Panc1 (cell line): ENCODE measurements around the gene CDH8. TPM values are rescaled to one million over a fixed set of nuclear protein-coding genes. Genes with fewer than 3 reads are reported as not detected.

Experiments used
- ATAC-seq: fragments of 200-7000 bp; cut with Tn5 transposase; 2 replicates; pipeline ENCODE4 v1.9.1; 2020; ENCODE audit warnings: mild to moderate bottlenecking, moderate library complexity
- BruUV-seq: library from RNA; stranded (reverse); fragments of 400-500 nt; replicated peaks from 2 replicates; lab custom pipeline; 2021; lab: Mats Ljungman, UMichigan
- CTCF ChIA-PET: fragments of 300-600 bp; sonication (Branson Sonifier 250); formaldehyde crosslinking; loops from one replicate; lab custom pipeline; 2022; ENCODE audit warnings: antibody characterized with exemption; lab: Charles Lee
- POLR2A ChIA-PET: fragments of 300-600 bp; sonication (Branson Sonifier 250); formaldehyde crosslinking; loops from one replicate; lab custom pipeline; 2022; ENCODE audit warnings: antibody characterized with exemption; lab: Charles Lee
- DNase-seq: peaks from one replicate; pipeline ENCODE4 v3.0.0-alpha.2; 2010; ENCODE audit warnings: low read depth, low spot score
- H3K27ac ChIP-seq: 2 replicates; pipeline ENCODE4 v1.5.1; 2011; ENCODE audit warnings: mild to moderate bottlenecking, low read length, inconsistent platforms
- H3K27me3 ChIP-seq: fragments of 200-500 bp; sonication (Bioruptor generic); 2 replicates; pipeline ENCODE4 v1.6.0; 2014; ENCODE audit warnings: low read length, inconsistent platforms; ENCODE audit not compliant: control insufficient read depth, insufficient read depth
- H3K36me3 ChIP-seq: fragments of 200-500 bp; sonication (Bioruptor generic); 2 replicates; pipeline ENCODE4 v1.5.1; 2014; ENCODE audit warnings: inconsistent platforms, mild to moderate bottlenecking, low read length, moderate library complexity; ENCODE audit not compliant: control insufficient read depth, insufficient read depth
- H3K4me1 ChIP-seq: 2 replicates; pipeline ENCODE4 v1.5.1; 2011; ENCODE audit warnings: inconsistent platforms, mild to moderate bottlenecking, low read length, moderate library complexity; ENCODE audit not compliant: control insufficient read depth, insufficient read depth
- H3K4me3 ChIP-seq, 2 experiments: 2 replicates each; pipeline ENCODE4 v1.5.1; 2011 to 2012; ENCODE audit warnings: low read depth in 2 of 2, low read length in 2 of 2, mild to moderate bottlenecking in 2 of 2, inconsistent platforms in 1 of 2, moderate library complexity in 1 of 2
- H3K9me3 ChIP-seq: fragments of 200-500 bp; sonication (Bioruptor generic); 2 replicates; pipeline ENCODE4 v1.5.1; 2014; ENCODE audit warnings: low read depth, mild to moderate bottlenecking, inconsistent platforms, low read length, moderate library complexity; ENCODE audit not compliant: control insufficient read depth, insufficient read depth
- POLR2AphosphoS5 ChIP-seq: IDR thresholded peaks from 2 replicates; pipeline ENCODE4 v1.6.1; 2012; ENCODE audit warnings: mild to moderate bottlenecking, low read depth, low read length, moderate library complexity
- REST ChIP-seq, 2 experiments: IDR thresholded peaks; 2 replicates each; pipeline ENCODE4 v1.6.1; 2011 to 2012; ENCODE audit warnings: low read depth in 2 of 2, control low read depth in 1 of 2, low read length in 1 of 2, mild to moderate bottlenecking in 1 of 2, moderate library complexity in 1 of 2; ENCODE audit not compliant: insufficient read depth in 1 of 2
- SIN3A ChIP-seq: IDR thresholded peaks from 2 replicates; pipeline ENCODE4 v1.6.1; 2012; ENCODE audit warnings: low read depth, mild to moderate bottlenecking, low read length, moderate library complexity, borderline replicate concordance; ENCODE audit not compliant: insufficient read depth
- TCF7L2 ChIP-seq: IDR thresholded peaks from 2 replicates; pipeline ENCODE4 v1.6.1; 2011; ENCODE audit warnings: mild to moderate bottlenecking, low read depth, low read length, inconsistent platforms
- in situ Hi-C: cut with HindIII; loops from 2 replicates; pipeline ENCODE4 v1.10.0; 2016; ENCODE audit warnings: low sequenced_read_pairs, low pct_unique_long_range_greater_than_20kb
- intact Hi-C: fragments of 100-400 bp; cut with micrococcal nuclease; formaldehyde crosslinking; loops from one replicate; pipeline ENCODE4 v1.10.0; 2022; ENCODE audit not compliant: unreplicated experiment
- total RNA-seq: library from RNA; stranded (reverse); gene quantifications from one replicate; pipeline ENCODE4 v1.2.1, GENCODE V29; 2021; ENCODE audit not compliant: unreplicated experiment
- TF ChIP-seq, protein P1 (sequence below): fragments of 450-650 bp; IDR thresholded peaks from 2 replicates; pipeline ENCODE4 v1.5.1; 2017; ENCODE audit warnings: mild to moderate bottlenecking

CDH8 gene
- total RNA-seq, 1 experiment from 2014 or later = 0.21 TPM

GRCh38 chr16:62060089-62060488 is 23.9 kb upstream of the CDH8 start:
- no peak for DNase-seq
- ChIA-PET CTCF (no interaction called here), POLR2A (no interaction called here)
- H3K4me1 ChIP-seq = no peaks in the 10 kb centered on the region
- H3K36me3 ChIP-seq = no peaks in the 10 kb centered on the region
- no peak for ATAC-seq
- H3K4me3 ChIP-seq = no peak overlapping the region
- BruUV-seq = no TSS peak
- TF ChIP-seq SIN3A = no peak
- no peak for TF ChIP-seq TCF7L2
- TF ChIP-seq, protein P1, sequence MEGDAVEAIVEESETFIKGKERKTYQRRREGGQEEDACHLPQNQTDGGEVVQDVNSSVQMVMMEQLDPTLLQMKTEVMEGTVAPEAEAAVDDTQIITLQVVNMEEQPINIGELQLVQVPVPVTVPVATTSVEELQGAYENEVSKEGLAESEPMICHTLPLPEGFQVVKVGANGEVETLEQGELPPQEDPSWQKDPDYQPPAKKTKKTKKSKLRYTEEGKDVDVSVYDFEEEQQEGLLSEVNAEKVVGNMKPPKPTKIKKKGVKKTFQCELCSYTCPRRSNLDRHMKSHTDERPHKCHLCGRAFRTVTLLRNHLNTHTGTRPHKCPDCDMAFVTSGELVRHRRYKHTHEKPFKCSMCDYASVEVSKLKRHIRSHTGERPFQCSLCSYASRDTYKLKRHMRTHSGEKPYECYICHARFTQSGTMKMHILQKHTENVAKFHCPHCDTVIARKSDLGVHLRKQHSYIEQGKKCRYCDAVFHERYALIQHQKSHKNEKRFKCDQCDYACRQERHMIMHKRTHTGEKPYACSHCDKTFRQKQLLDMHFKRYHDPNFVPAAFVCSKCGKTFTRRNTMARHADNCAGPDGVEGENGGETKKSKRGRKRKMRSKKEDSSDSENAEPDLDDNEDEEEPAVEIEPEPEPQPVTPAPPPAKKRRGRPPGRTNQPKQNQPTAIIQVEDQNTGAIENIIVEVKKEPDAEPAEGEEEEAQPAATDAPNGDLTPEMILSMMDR = no peak
- TF ChIP-seq POLR2AphosphoS5 = no peak
- no peak for TF ChIP-seq REST (IDR thresholded peaks at IDR 0.05; ENCODE audit: insufficient read depth in 1 of 2, low read depth in 2 of 2, low read length in 1 of 2)
- H3K9me3 ChIP-seq = no peaks in the 10 kb centered on the region
- in situ Hi-C loops (no loop called here), intact Hi-C loops (no loop called here)
- H3K27ac ChIP-seq = no peak overlapping the region
- no peaks in the 10 kb centered on the region for H3K27me3 ChIP-seq

DNA sequence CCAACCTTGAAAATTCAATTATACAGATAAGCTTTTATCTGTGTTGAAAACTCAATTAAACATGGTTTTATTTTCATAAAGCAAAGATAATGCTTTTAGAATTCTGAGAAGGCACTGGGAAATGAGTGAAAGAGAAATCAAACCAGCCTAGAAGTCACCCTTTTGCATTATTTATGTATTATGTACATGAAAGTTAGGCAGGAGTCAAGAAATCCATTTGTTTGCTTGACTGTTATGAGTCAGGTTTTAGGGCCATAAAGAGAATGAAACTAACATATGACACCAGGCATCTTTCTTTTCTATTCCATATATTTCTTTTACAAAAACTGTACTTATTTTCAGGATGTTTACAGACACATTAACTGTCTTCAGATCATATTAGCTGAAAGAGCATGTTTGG is 23.3 kb upstream of the CDH8 start:
- POLR2A ChIA-PET = no interaction called here
- H3K27ac ChIP-seq = no peak overlapping the region
- no peak for TF ChIP-seq POLR2AphosphoS5
- no peak for TF ChIP-seq SIN3A
- TF ChIP-seq REST (IDR thresholded peaks at IDR 0.05; ENCODE audit: insufficient read depth in 1 of 2, low read depth in 2 of 2, low read length in 1 of 2) = no peak
- no peaks in the 10 kb centered on the region for H3K4me1 ChIP-seq
- BruUV-seq = no TSS peak
- H3K36me3 ChIP-seq = no peaks in the 10 kb centered on the region
- H3K27me3 ChIP-seq = no peaks in the 10 kb centered on the region
- H3K9me3 ChIP-seq = no peaks in the 10 kb centered on the region
- H3K4me3 ChIP-seq = no peak overlapping the region
- no peak for ATAC-seq
- intact Hi-C loops (no loop called here), in situ Hi-C loops (no loop called here)
- CTCF ChIA-PET = no interaction called here
- DNase-seq = no peak
